SJSA1 (cell line): ENCODE data around the gene MAD1L1. TPM values are rescaled to one million over a fixed set of nuclear protein-coding genes. Genes with fewer than 3 reads are reported as not detected.
A peak's percentile ranks its signal among the peaks of the same experiment; 100 is the strongest.
"Not testable (repeated sequence)": the region's sequence is repeated elsewhere in the genome, so short reads cannot be mapped to it uniquely, and the experiment has no call there.

Experiments
- DNase-seq, 2 experiments: peaks; one replicate each; pipeline ENCODE4 v3.0.0-alpha.2; 2015 to 2020; ENCODE audit warnings: low spot score in 2 of 2, low read depth in 1 of 2
- H3K27ac ChIP-seq: fragments of 250-450 bp; sonication (Bioruptor Pico); 2 replicates; pipeline ENCODE4 v1.5.1; 2020; ENCODE audit warnings: mild to moderate bottlenecking, moderate library complexity
- H3K27me3 ChIP-seq: fragments of 250-450 bp; sonication (Bioruptor Pico); replicated peaks from 2 replicates; pipeline ENCODE4 v1.5.1; 2020; ENCODE audit warnings: mild to moderate bottlenecking, moderate library complexity
- H3K36me3 ChIP-seq: fragments of 250-450 bp; sonication (Bioruptor Pico); 2 replicates; pipeline ENCODE4 v1.5.1; 2020; ENCODE audit warnings: mild to moderate bottlenecking
- H3K4me1 ChIP-seq: fragments of 250-450 bp; sonication (Bioruptor Pico); replicated peaks from 2 replicates; pipeline ENCODE4 v1.6.1; 2021; ENCODE audit warnings: mild to moderate bottlenecking
- H3K4me3 ChIP-seq: fragments of 250-450 bp; sonication (Bioruptor Pico); 2 replicates; pipeline ENCODE4 v1.5.1; 2020; ENCODE audit warnings: mild to moderate bottlenecking
- H3K9me3 ChIP-seq: fragments of 250-450 bp; sonication (Bioruptor Pico); replicated peaks from 2 replicates; pipeline ENCODE4 v1.5.1; 2020; ENCODE audit warnings: mild to moderate bottlenecking
- total RNA-seq: library from RNA; depleted of rRNA; stranded (reverse); fragments of >200 nt; shearing (Covaris generic); gene quantifications from 2 replicates; pipeline ENCODE4 v1.2.3, GENCODE V29; 2014

MAD1L1 gene
- total RNA-seq, 1 experiment from 2014 or later, result 44.0 TPM

DNA sequence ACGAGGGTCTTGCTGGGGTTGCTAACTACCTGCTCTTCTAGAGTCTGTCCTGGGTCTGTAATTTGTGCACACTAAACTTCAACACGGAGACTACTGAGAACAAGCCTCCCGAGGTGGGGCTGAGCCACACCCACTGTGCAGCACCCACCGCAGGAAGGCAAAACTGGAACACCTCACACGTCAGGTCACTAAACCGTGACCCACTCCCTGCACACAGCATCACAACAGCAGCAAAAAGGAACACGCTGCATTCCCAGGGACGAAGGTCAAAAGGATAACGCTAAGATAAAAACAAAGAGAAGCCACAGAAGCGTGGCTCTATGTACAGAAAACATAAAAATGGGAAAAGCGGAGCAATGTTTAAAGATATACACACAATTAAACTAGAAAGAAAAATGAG, 170.1 kb downstream of the MAD1L1 start:
- peaks cover 13% of the 10 kb centered on the region for H3K9me3 ChIP-seq
- DNase-seq, result no peak
- no peak overlapping the region for H3K4me3 ChIP-seq
- H3K27ac ChIP-seq, result no peak overlapping the region
- peaks cover 5% of the 10 kb centered on the region for H3K4me1 ChIP-seq
- no peaks in the 10 kb centered on the region for H3K27me3 ChIP-seq
- peaks cover 3% of the 10 kb centered on the region; the same call in 1 of the 2 replicates for H3K36me3 ChIP-seq

- no peak overlapping the region for H3K4me3 ChIP-seq
- peaks cover 5% of the 10 kb centered on the region for H3K4me1 ChIP-seq
- DNase-seq, result peak in 1 of 2 experiments; percentile 52
- H3K9me3 ChIP-seq, result peaks cover 13% of the 10 kb centered on the region
- no peaks in the 10 kb centered on the region for H3K27me3 ChIP-seq
- H3K27ac ChIP-seq, result no peak overlapping the region
- peaks cover 3% of the 10 kb centered on the region; the same call in 1 of the 2 replicates for H3K36me3 ChIP-seq
These were observed 172.0 kb downstream of the MAD1L1 start for GRCh38 chr7:2060701-2061100.

GRCh38 chr7:2059964-2060700, 172.6 kb downstream of the MAD1L1 start:
- H3K9me3 ChIP-seq, result peaks cover 13% of the 10 kb centered on the region
- H3K27ac ChIP-seq, result no peak overlapping the region
- peaks cover 5% of the 10 kb centered on the region for H3K4me1 ChIP-seq
- H3K4me3 ChIP-seq, result no peak overlapping the region
- H3K36me3 ChIP-seq, result peaks cover 3% of the 10 kb centered on the region; the same call in 1 of the 2 replicates
- H3K27me3 ChIP-seq, result no peaks in the 10 kb centered on the region
- DNase-seq, result no peak

- not testable (repeated sequence) for H3K27ac ChIP-seq, DNase-seq
These were observed 174.5 kb downstream of the MAD1L1 start for GRCh38 chr7:2058246-2058645.

GRCh38 chr7:2055956-2056355, 176.8 kb downstream of the MAD1L1 start:
- Histone ChIP-seq H3K27me3 (no peaks in the 10 kb centered on the region), H3K27ac (no peak overlapping the region), H3K4me3 (no peak overlapping the region), H3K36me3 (0 out of 2 replicates have a peak, but pooled peaks cover 3% of the 10 kb centered on the region), H3K4me1 (peaks cover 5% of the 10 kb centered on the region), H3K9me3 (peaks cover 12% of the 10 kb centered on the region)
- DNase-seq, result no peak

More at GRCh38 chr7:2058246-2058645, 174.5 kb downstream of the MAD1L1 start:
- H3K9me3 ChIP-seq, result peaks cover 13% of the 10 kb centered on the region
- not testable (repeated sequence) for H3K4me3 ChIP-seq, H3K4me1 ChIP-seq, H3K27me3 ChIP-seq, H3K36me3 ChIP-seq

- H3K4me1 ChIP-seq, result no peaks in the 10 kb centered on the region
- 0 out of 2 replicates have a peak, but pooled peaks cover 3% of the 10 kb centered on the region for H3K36me3 ChIP-seq
- no peaks in the 10 kb centered on the region for H3K27me3 ChIP-seq
- DNase-seq, result no peak
- no peak overlapping the region for H3K27ac ChIP-seq
- H3K9me3 ChIP-seq, result peaks cover 4% of the 10 kb centered on the region; the same call in 1 of the 2 replicates
- no peak overlapping the region for H3K4me3 ChIP-seq
These were observed 177.8 kb downstream of the MAD1L1 start for GRCh38 chr7:2054927-2055326.

- H3K27me3 ChIP-seq, result no peaks in the 10 kb centered on the region
- no peaks in the 10 kb centered on the region for H3K9me3 ChIP-seq
- no peaks in the 10 kb centered on the region for H3K4me1 ChIP-seq
- no peak overlapping the region for H3K27ac ChIP-seq
- DNase-seq, result no peak
- no peak overlapping the region for H3K4me3 ChIP-seq
- no peaks in the 10 kb centered on the region for H3K36me3 ChIP-seq
These were observed 179.3 kb downstream of the MAD1L1 start for GRCh38 chr7:2053395-2053794.

- no peaks in the 10 kb centered on the region for H3K9me3 ChIP-seq
- H3K4me3 ChIP-seq, result no peak overlapping the region
- H3K27me3 ChIP-seq, result no peaks in the 10 kb centered on the region
- no peaks in the 10 kb centered on the region for H3K4me1 ChIP-seq
- H3K27ac ChIP-seq, result no peak overlapping the region
- no peaks in the 10 kb centered on the region for H3K36me3 ChIP-seq
- no peak for DNase-seq
These were observed 180.1 kb downstream of the MAD1L1 start for GRCh38 chr7:2052657-2053048.

DNA sequence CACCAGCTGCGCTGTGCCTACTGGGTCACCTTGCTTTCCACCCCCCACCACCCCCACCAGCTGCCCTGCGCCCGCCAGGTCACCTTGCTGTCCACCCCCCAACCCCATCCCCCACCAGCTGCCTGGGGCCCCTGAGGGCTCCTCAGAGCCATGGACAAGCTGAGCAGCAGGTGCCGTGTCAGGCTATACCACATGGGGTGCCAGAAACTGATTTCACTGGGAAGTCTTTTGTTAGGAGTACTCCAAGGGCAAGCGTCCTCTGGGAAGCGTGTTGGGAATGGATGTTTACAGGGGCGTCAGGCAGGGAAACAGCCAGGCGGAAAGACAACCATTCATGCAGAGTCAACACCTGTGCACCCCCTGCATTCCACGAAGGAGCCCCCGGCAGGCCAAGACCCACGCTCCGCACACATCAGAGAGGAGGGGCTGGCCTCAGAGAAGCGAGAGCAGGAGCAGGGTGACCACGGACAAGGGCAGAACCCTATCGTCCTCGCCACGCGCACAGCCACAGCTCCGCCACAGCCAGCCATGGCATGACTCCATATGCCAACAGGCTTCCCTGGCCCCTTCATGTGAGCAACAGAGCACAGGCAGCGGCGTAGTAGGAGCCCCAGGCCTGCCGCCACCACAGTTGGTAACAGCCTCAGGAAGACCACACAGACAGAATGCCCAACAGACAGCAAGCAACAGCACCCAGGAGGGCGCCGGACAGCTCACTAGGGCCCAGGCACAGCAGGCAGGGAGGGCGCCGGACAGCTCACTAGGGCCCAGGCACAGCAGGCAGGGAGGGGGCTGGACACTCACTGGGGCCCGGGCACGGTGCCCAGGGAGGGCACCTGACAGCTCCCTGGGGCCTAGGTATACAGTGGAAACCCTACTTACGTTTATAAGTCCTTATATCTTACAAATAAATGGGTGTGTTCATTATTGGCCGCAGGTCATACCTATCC, 180.8 kb downstream of the MAD1L1 start:
- H3K9me3 ChIP-seq, result no peaks in the 10 kb centered on the region
- H3K4me3 ChIP-seq, result no peak overlapping the region
- no peaks in the 10 kb centered on the region for H3K4me1 ChIP-seq
- H3K27me3 ChIP-seq, result no peaks in the 10 kb centered on the region
- DNase-seq, result no peak
- no peaks in the 10 kb centered on the region for H3K36me3 ChIP-seq
- H3K27ac ChIP-seq, result no peak overlapping the region

DNA sequence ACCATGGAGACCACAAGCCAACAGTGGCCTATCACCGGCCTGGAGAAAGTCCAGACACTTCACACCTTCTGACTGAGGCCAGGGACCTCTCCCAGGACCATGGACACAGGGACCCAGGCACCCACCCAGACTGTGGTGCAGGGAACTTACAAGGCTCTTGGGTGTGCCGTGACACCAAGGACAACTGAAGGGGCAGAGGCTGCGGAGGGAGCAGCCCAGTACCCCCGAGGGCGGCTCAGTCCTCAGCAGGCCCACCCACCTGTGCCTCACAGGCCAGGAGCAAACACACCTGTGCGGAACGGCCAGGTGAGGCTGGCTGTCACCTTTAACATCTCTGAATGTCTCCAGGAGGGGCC, 182.3 kb downstream of the MAD1L1 start:
- no peaks in the 10 kb centered on the region for H3K9me3 ChIP-seq
- DNase-seq, result no peak
- H3K36me3 ChIP-seq, result no peaks in the 10 kb centered on the region
- H3K27me3 ChIP-seq, result no peaks in the 10 kb centered on the region
- no peak overlapping the region for H3K4me3 ChIP-seq
- H3K27ac ChIP-seq, result no peak overlapping the region
- H3K4me1 ChIP-seq, result no peaks in the 10 kb centered on the region

DNA sequence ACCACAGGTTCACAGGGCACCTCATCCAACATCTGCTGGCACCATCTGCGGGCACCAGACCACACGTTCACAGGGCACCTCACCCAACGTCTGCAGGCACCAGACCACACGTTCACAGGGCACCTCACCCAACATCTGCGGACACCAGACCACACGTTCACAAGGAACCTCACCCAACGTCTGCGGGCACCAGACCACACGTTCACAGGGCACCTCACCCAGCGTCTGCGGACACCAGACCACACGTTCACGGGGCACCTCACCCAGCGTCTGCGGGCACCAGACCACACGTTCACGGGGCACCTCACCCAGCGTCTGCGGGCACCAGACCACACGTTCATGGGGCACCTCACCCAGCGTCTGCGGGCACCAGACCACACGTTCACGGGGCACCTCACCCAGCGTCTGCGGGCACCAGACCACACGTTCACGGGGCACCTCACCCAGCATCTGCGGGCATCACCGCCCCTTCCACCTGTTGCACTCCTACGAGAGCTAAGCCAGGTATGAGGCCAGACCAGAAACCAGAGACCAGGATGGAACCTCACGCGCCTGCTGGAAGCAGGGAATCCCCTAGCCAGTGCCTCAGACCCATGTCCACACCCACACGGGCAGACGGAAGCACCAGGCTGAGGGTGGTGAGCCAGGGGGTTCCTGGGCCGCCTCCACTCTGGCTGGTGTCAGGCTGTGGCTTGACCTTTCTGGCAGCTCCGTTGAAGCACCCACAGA, 182.8 kb downstream of the MAD1L1 start:
- H3K9me3 ChIP-seq, result no peaks in the 10 kb centered on the region

GRCh38 chr7:2049111-2049781, 183.5 kb downstream of the MAD1L1 start:
- Histone ChIP-seq H3K4me1 (no peaks in the 10 kb centered on the region), H3K4me3 (no peak overlapping the region), H3K36me3 (no peaks in the 10 kb centered on the region), H3K27me3 (no peaks in the 10 kb centered on the region), H3K27ac (no peak overlapping the region), H3K9me3 (no peaks in the 10 kb centered on the region)
- no peak for DNase-seq

More for the DNA sequence above, 182.8 kb downstream of the MAD1L1 start:
- Histone ChIP-seq H3K27ac (no peak overlapping the region), H3K27me3 (no peaks in the 10 kb centered on the region), H3K36me3 (no peaks in the 10 kb centered on the region), H3K4me3 (no peak overlapping the region), H3K4me1 (no peaks in the 10 kb centered on the region)
- no peak for DNase-seq

DNA sequence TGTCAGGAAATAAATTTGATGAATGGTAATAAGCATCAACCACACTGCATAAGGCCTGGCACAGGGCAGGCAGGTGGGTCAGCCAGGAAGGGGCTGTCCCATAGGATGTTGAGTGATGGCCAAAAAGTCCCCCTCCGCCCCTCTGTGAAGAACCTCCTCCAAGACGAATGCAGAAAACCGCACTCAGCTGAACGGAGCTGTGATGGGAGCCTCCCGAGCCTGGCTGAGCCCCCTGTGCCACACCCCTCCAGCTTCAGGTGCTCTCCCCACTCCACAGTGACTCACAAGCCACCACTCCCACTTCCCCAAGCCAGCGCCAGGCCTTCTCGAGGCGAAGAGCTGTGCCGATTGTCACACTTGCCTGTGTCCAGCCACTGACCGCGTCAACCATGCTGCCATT, 184.2 kb downstream of the MAD1L1 start:
- Histone ChIP-seq H3K27me3 (no peaks in the 10 kb centered on the region), H3K27ac (no peak overlapping the region)
- no peak for DNase-seq

More for the DNA sequence above, 184.2 kb downstream of the MAD1L1 start:
- Histone ChIP-seq H3K4me1 (no peaks in the 10 kb centered on the region), H3K9me3 (no peaks in the 10 kb centered on the region), H3K4me3 (no peak overlapping the region), H3K36me3 (no peaks in the 10 kb centered on the region)
